RCC 7860 (cell line): ENCODE data around the gene SIM2.

Experiments used
- DNase-seq: peaks from one replicate; pipeline ENCODE4 v3.0.0-alpha.2; 2015; ENCODE audit warnings: low spot score
- FAIRE-seq: peaks from 2 replicates; lab custom pipeline; 2012; peaks lifted over from hg19 to GRCh38; lab: Jason Lieb, UNC

The SIM2 gene

DNA sequence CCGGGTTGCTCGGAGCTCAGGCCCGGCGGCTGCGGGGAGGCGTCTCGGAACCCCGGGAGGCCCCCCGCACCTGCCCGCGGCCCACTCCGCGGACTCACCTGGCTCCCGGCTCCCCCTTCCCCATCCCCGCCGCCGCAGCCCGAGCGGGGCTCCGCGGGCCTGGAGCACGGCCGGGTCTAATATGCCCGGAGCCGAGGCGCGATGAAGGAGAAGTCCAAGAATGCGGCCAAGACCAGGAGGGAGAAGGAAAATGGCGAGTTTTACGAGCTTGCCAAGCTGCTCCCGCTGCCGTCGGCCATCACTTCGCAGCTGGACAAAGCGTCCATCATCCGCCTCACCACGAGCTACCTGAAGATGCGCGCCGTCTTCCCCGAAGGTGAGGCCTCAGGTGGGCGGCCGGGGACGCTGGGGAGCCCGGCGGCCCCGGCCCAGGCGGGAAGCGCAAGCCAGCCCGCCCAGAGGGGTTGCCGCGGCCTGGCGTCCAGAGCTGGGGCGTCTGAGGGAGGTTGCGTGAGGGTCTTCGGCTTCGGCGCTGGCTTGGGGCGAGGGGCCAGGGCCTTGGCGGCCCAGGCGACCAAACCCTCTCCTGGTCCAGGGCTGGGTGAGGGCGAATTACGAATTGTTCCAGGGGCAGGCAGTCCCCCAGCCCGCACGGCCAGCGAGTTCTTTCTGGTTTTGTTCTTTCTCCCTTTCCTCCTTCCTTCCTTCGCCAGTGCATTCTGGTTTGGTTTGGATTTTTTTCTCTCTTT, 805 bp downstream of the SIM2 start:
- DNase-seq, result no peak
- no peak for FAIRE-seq

DNA sequence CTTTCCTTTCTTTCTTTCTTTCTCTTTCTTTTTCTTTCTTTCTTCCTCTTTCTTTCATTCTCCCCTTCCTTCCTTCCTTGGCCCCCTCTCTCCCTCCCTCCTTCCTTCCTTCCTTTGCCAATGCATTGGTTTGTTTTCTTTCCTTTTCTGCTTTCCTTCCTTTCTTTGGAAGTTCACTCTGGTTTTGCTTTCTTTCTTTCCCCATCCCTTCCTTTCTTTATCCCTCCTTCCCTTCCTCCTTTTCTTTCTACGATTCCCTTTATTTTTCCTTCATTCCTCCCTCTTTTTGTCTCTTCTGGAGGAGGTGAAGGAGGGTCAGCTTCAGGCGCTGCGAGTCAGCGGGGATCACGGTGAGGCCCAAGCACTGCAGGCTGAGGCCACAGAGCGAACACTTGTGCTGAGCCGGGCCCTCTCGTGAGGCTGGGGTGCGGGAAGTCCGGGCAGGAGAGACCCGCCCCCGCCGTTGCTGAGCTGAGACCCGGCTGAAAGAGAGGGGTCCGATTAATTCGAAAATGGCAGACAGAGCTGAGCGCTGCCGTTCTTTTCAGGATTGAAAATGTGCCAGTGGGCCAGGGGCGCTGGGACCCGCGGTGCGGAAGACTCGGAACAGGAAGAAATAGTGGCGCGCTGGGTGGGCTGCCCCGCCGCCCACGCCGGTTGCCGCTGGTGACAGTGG, 1.5 kb downstream of the SIM2 start:
- no peak for FAIRE-seq

DNA sequence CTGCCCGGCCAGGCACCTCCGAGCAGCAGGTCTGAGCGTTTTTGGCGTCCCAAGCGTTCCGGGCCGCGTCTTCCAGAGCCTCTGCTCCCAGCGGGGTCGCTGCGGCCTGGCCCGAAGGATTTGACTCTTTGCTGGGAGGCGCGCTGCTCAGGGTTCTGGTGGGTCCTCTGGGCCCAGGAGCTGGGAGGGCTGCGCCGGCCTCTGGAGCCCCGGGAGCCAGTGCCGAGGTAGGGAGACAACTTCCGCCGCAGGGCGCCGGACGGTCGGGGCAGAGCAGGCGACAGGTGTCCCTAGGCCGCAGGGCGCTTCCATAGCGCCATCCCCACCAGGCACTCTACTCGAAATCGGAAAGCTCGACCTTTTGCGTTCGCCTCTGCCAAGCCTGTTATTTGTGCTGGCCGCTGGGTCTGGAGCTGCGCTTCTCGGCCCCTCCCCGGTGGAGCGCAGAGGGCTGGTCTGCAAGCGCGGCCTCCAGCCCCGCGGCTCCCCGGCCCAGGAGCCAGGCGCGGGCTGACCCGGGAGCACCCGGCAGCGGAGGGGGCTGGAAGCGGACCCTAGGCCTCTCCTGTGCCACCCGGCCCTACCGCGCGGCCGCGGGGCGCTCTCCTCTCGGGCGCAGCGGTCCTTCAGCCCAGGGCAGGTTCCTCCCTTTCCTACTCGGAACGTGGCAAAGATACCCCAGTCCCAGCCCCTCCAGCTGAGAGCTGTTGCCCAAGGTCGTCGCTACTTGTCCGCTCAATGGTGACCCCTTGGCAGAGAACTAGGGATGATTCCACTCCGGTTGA, 2.2 kb downstream of the SIM2 start:
- no peak for DNase-seq
- FAIRE-seq, result no peak

More for the DNA sequence above, 1.5 kb downstream of the SIM2 start:
- DNase-seq, result no peak

DNA sequence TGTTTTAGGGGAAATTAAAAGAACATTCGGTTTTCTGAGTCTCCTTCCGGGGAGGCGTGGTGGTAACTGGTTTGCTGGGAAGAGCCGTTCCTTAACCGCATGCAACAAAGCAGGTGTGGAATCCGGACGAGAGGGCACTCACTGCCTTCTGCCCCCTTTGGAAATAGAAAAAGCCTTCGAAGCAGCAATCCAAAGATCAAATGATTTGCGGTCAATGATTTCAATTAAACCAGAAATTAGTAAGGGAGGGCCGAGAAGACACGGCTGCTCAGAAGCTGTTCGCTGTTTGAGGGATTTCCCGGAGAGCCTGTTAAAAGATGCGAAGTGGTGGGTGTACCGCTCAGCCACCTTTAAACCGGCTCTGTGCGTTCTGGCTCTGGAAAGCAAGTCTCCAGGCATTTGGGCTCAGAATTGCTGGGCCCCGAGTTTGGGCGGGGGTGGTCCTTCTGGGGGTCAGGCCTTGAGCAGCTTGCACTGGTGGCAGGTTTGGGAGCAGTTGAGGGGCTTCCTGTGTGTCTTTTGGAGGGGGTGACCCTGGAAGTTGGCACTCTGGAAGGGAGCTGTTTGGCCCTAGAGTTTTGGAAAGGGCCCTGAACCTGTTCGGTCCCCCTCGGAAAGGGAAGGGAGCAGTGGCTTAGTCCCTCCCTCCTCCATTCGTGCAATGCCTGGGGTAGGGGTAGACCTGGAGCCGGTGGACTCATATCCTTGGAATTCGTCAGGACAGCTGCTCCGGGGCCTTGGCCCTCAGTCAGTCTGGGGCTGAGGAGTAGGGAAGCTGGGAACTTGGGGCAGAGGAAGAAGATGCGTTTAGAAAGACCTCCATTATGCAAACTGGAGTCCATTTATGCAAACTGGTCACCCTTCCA, 3.1 kb downstream of the SIM2 start:
- FAIRE-seq (no peak), DNase-seq (no peak)

DNA sequence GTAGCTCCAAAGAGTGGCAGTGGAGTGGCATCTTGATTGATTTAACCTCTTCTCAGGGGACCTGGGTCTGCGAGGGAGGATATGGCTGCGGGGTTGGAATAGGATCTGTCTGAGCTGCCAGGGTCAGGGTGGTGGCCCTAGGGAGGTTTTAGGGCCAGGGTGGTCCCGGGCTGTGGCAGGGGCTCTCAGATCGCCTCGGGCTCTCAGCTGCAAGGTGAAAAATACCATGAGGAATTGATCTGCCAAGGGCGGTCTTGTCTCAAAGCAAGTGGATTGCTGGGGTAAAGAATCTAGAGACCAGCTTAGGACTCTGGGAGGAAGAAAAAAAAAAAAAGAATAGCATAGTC, 3.7 kb downstream of the SIM2 start:
- DNase-seq, result no peak
- no peak for FAIRE-seq

DNA sequence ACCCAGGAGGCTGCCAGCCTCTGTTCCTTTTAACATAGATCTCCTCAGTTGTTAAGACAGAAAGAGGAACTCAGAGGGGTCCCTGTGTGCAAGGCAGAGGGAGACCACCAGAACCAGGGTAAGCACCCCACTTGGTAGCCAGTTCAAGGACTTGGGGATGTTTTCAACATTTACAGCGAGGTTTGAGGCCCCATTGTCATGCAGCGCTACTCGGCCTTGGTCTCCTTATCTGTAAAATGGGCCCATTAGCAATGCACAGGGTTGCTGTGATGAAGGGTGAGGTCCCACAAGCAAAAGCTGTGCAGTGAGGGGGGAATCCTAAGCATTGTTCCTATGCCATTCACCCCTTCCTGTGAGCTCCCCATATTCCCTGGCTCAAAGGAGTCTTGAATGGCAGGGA, 4.2 kb downstream of the SIM2 start:
- DNase-seq, result no peak
- FAIRE-seq, result no peak

DNA sequence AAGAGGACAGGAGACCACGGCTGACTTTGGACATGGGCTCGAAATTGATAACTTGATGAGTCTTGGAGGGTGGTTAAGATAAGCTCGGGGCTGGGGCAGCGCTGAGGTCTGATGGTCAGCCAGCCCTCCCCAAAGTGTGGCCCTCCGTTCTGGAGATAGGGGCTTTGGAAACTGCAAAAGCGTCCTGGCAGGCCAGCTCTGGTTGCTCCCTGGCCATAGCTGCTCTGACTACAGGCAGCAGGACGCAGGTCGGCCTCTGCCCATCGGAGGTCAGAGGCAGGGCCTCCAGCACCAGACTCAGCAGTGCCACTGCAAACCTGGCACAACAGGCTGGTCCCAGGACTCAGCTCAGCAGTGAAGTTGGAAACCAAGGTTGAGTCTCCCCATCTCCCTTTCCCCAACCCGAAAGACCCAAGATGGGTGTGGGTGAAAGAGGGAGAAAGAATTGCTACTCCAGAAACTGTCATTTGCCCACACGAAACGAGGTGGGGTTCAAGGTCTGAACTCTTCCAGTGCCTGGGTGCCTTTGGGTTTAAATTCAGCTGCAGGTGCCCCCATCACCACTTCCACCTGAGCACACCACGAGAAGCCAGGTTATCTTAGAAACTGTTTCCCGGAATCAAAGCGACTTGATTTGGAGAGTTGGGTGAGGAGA, 4.8 kb downstream of the SIM2 start:
- DNase-seq, result no peak
- no peak for FAIRE-seq

DNA sequence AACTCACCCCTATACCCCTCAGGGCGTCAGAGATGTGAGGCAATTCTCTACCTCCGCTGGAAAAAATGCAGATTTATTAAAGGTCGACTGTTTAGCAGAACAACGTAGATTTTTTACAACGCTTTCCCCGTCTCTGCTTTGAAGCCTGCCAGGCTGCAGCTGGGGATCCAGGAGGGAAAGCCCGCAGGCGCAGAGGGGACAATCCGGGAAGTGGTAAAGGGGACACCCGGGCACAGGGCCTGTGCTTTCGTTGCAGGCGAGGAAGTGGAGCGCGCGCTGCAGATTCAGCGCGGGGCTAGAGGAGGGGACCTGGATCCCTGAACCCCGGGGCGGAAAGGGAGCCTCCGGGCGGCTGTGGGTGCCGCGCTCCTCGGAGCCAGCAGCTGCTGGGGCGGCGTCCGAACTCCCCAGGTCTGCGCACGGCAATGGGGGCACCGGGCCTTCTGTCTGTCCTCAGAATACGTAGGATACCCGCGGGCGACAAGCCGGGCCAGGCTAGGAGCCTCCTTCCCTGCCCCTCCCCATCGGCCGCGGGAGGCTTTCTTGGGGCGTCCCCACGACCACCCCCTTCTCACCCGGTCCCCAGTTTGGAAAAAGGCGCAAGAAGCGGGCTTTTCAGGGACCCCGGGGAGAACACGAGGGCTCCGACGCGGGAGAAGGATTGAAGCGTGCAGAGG, 5.5 kb downstream of the SIM2 start:
- DNase-seq (no peak), FAIRE-seq (no peak)

DNA sequence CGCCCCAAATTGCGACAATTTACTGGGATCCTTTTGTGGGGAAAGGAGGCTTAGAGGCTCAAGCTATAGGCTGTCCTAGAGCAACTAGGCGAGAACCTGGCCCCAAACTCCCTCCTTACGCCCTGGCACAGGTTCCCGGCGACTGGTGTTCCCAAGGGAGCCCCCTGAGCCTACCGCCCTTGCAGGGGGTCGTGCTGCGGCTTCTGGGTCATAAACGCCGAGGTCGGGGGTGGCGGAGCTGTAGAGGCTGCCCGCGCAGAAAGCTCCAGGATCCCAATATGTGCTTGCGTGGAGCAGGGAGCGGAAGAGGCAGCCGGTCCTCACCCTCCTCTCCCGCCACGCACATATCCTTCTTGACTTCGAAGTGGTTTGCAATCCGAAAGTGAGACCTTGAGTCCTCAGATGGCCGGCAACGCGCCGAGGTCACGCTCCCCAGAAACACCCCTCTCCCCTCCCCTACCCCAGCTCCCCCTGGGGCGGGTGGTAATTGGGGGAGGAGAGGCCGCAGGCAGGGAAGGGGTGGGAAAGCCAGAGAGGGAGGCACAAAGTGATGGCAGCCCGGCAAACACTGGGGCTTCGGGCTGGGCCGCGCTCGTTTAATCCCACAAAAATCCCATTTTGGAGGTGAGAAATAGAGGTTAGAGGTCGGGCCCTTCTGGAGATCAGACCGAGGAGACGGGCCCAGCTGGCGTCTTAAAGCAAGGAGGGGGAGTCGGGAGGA, 6.2 kb downstream of the SIM2 start:
- no peak for FAIRE-seq
- DNase-seq, result no peak

DNA sequence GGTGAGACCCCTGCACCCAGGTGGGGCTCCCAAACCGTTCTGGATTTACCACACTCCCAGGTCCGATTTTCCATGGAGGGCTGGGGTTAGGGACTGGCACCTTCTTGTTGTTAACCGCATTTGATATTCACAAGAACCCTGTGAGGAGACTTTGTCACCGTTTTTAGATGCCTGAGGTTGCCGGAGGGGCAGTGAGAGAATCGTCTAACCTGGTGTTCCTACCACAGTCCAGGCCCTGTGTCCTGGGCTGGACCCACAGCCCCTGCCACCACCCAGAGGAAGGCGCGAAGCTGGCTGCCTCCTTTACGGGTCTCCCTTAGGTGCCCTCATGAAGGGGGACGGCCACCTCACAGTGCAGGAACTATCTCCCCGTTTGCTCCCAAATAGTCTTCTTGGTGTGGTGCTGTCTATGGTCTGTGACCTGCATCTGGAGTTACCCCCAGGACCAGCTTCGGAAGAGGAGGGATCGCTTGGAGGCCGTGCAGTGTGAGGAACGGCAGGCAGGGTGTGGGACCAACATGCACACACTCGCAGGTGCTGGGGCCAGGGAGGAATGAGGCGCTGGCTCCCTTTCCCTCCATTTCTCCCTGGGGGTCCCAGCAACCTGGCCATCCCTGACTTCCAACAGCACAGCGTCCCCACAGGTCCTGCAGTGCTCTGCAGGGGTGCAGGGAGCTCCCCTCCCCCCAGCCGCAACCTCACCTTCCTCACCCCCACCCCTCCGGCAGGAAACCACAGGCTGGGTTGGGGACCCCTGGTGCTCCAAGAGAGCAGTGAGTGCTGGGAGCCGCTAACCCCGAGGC, 7.0 kb downstream of the SIM2 start:
- DNase-seq (no peak), FAIRE-seq (no peak)

DNA sequence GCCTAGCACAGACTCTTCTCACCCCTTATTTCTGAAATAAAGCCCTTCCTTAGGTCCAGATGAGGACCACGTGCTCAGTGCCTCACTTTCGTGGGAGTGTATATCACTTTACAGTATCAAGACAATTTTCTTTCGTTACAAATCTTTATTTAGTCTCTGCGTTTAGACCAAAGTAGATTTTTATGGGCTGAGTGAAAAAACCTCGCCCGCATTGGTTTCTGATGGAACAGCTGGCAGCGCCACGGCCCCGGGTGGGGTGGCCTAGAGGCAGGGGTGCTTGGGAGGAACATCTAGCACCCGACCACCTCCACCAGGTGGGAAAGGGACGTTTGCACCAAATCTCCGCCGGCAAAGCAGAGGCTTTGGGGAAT, 7.6 kb downstream of the SIM2 start:
- FAIRE-seq, result no peak
- no peak for DNase-seq

DNA sequence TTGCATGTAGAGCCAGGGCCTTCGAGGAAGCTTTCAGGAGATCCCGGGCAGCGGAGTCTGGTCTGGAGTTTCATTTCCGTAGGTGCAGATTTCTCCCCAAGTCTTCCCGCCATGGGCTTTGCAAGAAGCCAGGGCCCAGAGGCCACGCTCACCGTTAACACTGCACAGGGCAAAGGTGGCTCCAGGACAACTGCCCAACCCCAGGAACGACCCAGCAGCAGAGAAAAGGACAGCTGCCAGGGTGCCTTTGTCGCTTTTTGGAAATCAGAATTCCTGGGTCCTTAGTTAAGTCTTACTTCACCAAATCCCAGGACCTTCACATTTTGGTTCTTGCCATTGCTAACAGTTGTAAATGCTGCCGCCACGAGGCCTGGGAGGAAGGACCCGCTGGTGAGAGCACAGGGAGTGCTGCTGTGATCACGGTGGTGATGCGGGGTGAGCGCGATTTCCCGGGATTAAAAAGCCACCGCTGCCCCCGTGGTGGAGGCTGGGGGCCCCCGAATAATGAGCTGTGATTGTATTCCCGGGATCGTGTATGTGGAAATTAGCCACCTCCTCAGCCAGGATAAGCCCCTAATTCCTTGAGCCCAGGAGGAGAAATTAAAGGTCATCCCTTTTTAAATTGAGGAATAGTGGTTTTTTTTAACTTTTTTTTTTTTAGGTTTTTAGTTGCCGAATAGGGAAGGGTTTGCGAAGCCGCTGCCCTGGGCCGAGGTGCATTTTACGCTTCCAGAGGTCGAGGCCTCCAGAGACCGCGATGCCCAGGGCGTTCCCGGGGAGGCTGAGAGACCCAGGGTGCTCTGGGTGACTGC, 8.2 kb downstream of the SIM2 start:
- FAIRE-seq, result no peak
- DNase-seq, result no peak

DNA sequence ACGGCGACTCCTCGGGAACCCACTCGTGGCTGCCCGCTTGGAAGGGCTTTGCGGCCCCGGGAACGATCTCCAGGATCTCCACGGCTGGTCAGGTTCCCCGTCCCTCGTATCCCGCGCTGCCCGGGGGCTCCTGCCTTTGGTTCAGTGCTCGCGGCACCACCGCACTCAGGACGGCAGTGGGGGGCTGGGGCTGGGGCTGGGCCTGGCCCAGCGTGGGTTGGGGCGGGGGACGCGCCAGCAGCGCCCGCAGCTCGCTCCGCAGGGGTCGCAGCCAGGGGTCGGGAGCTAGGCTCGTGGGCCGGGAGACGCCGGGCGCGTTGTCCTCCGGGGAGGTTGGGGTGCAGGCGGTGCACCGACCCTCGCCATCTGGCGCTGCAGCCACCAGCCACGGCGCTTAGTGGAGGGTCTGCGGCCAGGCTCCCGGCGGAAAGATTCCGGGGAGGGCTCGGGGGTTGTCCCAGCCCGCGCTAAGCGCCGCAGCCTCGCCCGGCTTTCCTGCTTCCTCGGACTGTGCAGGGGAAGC, 8.9 kb downstream of the SIM2 start:
- DNase-seq, result no peak
- FAIRE-seq, result no peak

DNA sequence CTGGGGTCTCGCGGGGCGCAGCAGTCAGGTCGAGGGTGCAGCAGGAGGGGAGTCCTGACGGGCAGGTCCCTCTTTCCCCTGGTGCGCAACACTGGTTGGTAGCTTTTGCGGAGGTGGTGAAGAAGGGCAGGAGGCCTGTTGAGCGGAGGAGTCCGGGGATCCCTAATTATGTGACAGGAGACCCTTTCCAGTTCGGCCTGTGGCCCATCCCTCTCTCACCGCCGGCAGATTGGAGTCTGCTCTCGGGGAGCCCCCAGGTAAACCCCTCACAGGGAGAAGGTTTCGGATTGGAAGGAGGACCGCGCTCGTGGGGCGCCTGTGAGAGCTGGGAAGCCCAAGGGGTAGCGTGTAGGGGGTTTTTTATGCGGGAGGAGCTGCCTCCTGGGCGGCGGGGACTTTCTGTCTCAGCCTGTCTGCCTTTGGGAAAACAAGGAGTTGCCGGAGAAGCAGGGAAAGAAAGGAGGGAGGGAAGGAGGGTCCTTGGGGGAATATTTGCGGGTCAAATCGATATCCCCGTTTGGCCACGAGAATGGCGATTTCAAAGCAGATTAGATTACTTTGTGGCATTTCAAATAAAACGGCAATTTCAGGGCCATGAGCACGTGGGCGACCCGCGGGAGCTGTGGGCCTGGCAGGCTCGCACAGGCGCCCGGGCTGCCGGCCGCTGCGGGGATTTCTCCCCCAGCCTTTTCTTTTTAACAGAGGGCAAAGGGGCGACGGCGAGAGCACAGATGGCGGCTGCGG, 9.5 kb downstream of the SIM2 start:
- DNase-seq (no peak), FAIRE-seq (no peak)

DNA sequence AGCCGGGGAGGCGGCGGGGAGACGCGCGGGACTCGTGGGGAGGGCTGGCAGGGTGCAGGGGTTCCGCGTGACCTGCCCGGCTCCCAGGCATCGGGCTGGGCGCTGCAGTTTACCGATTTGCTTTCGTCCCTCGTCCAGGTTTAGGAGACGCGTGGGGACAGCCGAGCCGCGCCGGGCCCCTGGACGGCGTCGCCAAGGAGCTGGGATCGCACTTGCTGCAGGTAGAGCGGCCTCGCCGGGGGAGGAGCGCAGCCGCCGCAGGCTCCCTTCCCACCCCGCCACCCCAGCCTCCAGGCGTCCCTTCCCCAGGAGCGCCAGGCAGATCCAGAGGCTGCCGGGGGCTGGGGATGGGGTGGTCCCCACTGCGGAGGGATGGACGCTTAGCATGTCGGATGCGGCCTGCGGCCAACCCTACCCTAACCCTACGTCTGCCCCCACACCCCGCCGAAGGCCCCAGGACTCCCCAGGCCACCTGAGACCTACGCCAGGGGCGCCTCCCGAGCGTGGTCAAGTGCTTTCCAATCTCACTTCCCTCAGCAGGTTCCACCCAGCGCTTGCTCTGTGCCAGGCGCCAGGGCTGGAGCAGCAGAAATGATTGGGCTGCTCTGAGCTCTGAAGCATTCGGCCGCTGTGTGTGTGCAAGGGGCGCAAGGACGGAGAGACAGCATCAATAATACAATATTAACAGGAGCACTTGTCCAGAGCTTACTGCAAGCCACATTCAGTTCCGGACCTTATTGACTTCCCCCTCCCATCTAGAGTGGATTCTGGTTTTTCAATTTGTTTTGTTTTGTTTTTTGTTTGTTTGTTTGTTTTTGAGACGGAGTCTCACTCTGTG, 10.3 kb downstream of the SIM2 start:
- FAIRE-seq (no peak), DNase-seq (no peak)
